Brain microvascular endothelial cell (primary cell): ENCODE data around the gene FAP.

ENCODE experiments used
- DNase-seq: peaks from one replicate; pipeline ENCODE4 v3.0.0-alpha.2; 2020
- H3K27ac ChIP-seq: fragments of 250-450 bp; sonication (Bioruptor Pico); 2 replicates; pipeline ENCODE4 v1.5.1; 2020; ENCODE audit warnings: mild to moderate bottlenecking, moderate library complexity
- H3K27me3 ChIP-seq: fragments of 250-450 bp; sonication (Bioruptor Pico); replicated peaks from 2 replicates; pipeline ENCODE4 v1.5.1; 2020; ENCODE audit warnings: mild to moderate bottlenecking
- H3K36me3 ChIP-seq: fragments of 250-450 bp; sonication (Bioruptor Pico); replicated peaks from 2 replicates; pipeline ENCODE4 v1.5.1; 2020; ENCODE audit warnings: mild to moderate bottlenecking
- H3K4me3 ChIP-seq: 2 replicates; pipeline ENCODE4 v1.5.1; 2011; ENCODE audit warnings: low read depth, mild to moderate bottlenecking, control low read depth, low read length, moderate library complexity
- CTCF ChIP-seq: IDR thresholded peaks from 2 replicates; pipeline ENCODE4 v1.5.1; 2011; ENCODE audit warnings: low read depth, mild to moderate bottlenecking, moderate library complexity, low read length, control low read depth, inconsistent platforms; ENCODE audit errors: missing control alignments
- in situ Hi-C: cut with HindIII; loops from 2 replicates; pipeline ENCODE4 v1.10.0; 2017; ENCODE audit warnings: low sequenced_read_pairs, low pct_ligation_motif_present

Gene FAP

GRCh38 chr2:162212366-162212765 lies 30.9 kb downstream of the FAP start:
- in situ Hi-C loops: no loop called here
- no peak for DNase-seq
- Histone ChIP-seq H3K36me3 (peaks cover 75% of the 10 kb centered on the region), H3K4me3 (no peak overlapping the region), H3K27ac (no peak overlapping the region), H3K27me3 (no peaks in the 10 kb centered on the region)
- no peak for TF ChIP-seq CTCF

DNA sequence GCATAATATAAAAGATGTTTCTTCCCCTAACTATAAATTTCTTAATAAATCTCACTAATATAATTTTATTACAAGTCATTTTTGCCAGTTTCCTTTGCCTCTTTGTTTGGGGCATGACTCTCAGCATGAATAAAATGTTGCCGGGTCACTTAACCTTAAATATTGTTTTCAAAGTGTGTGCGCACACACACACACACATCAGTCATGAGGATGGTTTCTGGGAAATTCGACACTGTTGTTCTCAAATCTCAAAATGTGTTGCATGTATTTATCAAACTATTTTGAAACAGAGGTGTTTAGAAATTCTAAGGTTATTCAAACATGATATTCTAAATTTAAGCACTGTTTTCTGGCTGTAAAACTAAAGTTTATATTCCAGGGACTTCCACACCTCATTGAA lies 31.5 kb downstream of the FAP start:
- in situ Hi-C loops: no loop called here
- Histone ChIP-seq H3K4me3 (no peak overlapping the region), H3K36me3 (peaks cover 71% of the 10 kb centered on the region), H3K27me3 (no peaks in the 10 kb centered on the region), H3K27ac (no peak overlapping the region)
- no peak for DNase-seq
- no peak for TF ChIP-seq CTCF

GRCh38 chr2:162210385-162210784 lies 32.9 kb downstream of the FAP start:
- peaks cover 71% of the 10 kb centered on the region for H3K36me3 ChIP-seq
- DNase-seq: no peak
- in situ Hi-C loops: no loop called here
- TF ChIP-seq CTCF: no peak
- H3K27me3 ChIP-seq: no peaks in the 10 kb centered on the region
- H3K4me3 ChIP-seq: no peak overlapping the region
- no peak overlapping the region for H3K27ac ChIP-seq

- no peak overlapping the region for H3K4me3 ChIP-seq
- no peaks in the 10 kb centered on the region for H3K27me3 ChIP-seq
- no peak overlapping the region for H3K27ac ChIP-seq
- in situ Hi-C loops: no loop called here
- no peak for TF ChIP-seq CTCF
- DNase-seq: no peak
- H3K36me3 ChIP-seq: peaks cover 83% of the 10 kb centered on the region
Observed at GRCh38 chr2:162202203-162202602, 41.0 kb downstream of the FAP start.

DNA sequence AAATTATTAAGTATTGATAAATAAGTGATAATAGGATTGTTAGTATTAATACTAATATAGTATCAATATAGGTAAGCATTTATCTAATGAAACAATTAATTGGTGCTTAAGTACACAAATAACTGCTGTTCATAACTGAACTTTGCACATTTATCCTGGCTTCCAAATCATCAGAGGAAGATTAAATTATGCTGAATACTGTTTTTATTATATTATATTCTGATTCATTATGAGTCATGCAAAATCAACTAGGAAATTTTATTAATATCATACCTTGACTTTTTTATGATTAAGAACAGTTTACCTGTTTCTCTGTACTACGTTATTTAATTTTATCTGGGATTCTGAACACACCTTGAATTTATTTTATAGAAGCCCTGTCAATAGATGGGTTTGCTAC lies 42.6 kb downstream of the FAP start:
- H3K27me3 ChIP-seq: no peaks in the 10 kb centered on the region
- no peak for TF ChIP-seq CTCF
- H3K27ac ChIP-seq: no peak overlapping the region
- H3K4me3 ChIP-seq: no peak overlapping the region
- in situ Hi-C loops: no loop called here
- H3K36me3 ChIP-seq: peaks cover 84% of the 10 kb centered on the region
- no peak for DNase-seq

- Histone ChIP-seq H3K36me3 (peaks cover 87% of the 10 kb centered on the region), H3K27ac (no peak overlapping the region), H3K4me3 (no peak overlapping the region), H3K27me3 (no peaks in the 10 kb centered on the region)
- TF ChIP-seq CTCF: no peak
- in situ Hi-C loops: no loop called here
- DNase-seq: no peak
Observed at GRCh38 chr2:162199913-162200312, 43.3 kb downstream of the FAP start.
